Bone marrow (tissue), 2 donors: ENCODE data around the gene RANBP3L.
"Not testable (repeated sequence)": the region's sequence is repeated elsewhere in the genome, so short reads cannot be mapped to it uniquely, and the experiment has no call there.

Experiments used
- DNase-seq, 2 donors: peaks; one replicate each; lab custom pipeline; 2025; lab: John Stamatoyannopoulos, UW

Gene RANBP3L

GRCh38 chr5:36206913-36207312, 94.8 kb downstream of the RANBP3L start:
- no peak for DNase-seq

GRCh38 chr5:36205329-36205728, 96.4 kb downstream of the RANBP3L start:
- DNase-seq, result no peak

- no peak for DNase-seq
Measured at GRCh38 chr5:36202521-36202961, 99.2 kb downstream of the RANBP3L start.

GRCh38 chr5:36200513-36200912, 101.2 kb downstream of the RANBP3L start:
- DNase-seq, result no peak

GRCh38 chr5:36199620-36200019, 102.1 kb downstream of the RANBP3L start:
- DNase-seq, result no peak

GRCh38 chr5:36198783-36199182, 102.9 kb downstream of the RANBP3L start:
- not testable (repeated sequence) for DNase-seq
